Fibroblast of lung (primary cell): ENCODE measurements around the gene PDGFB. TPM values are rescaled to one million over a fixed set of nuclear protein-coding genes. Genes with fewer than 3 reads are reported as not detected.
"Not testable (repeated sequence)": the region's sequence is repeated elsewhere in the genome, so short reads cannot be mapped to it uniquely, and the experiment has no call there.

Source experiments
- DNase-seq, 2 donors: peaks; one replicate each; pipeline versions ENCODE4 v3.0.0 to v3.0.0-alpha.2; 2010; ENCODE audit warnings: low read depth in 2 of 2
- H2AFZ ChIP-seq: 2 replicates; pipeline ENCODE4 v1.5.1; 2012; ENCODE audit warnings: low read length, control low read depth, inconsistent platforms
- H3K27ac ChIP-seq: 2 replicates; pipeline ENCODE4 v1.5.1; 2011; ENCODE audit warnings: low read length, control low read depth; ENCODE audit not compliant: insufficient read depth
- H3K27me3 ChIP-seq: 2 replicates; pipeline ENCODE4 v1.5.1; 2011; ENCODE audit warnings: mild to moderate bottlenecking, low read length; ENCODE audit not compliant: control insufficient read depth, insufficient read depth
- H3K36me3 ChIP-seq: 2 replicates; pipeline ENCODE4 v1.5.1; 2011; ENCODE audit warnings: low read length; ENCODE audit not compliant: control insufficient read depth, insufficient read depth
- H3K4me1 ChIP-seq: 2 replicates; pipeline ENCODE4 v1.5.1; 2011; ENCODE audit warnings: low read length; ENCODE audit not compliant: control insufficient read depth, insufficient read depth; ENCODE audit errors: extremely low read depth
- H3K4me2 ChIP-seq: 2 replicates; pipeline ENCODE4 v1.5.1; 2011; ENCODE audit warnings: low read length, control low read depth; ENCODE audit not compliant: insufficient read depth; ENCODE audit errors: extremely low read depth
- H3K4me3 ChIP-seq, 4 experiments: fragments of 200-600 bp in 1 of 4; sonication (generic) in 1 of 4; replicated peaks in 1 of 4; 2 replicates each; pipeline ENCODE4 v1.5.1; 2011 to 2016; ENCODE audit warnings: low read length in 4 of 4, low read depth in 3 of 4, mild to moderate bottlenecking in 3 of 4, control low read depth in 2 of 4, inconsistent platforms in 1 of 4, mixed read lengths in 1 of 4; ENCODE audit not compliant: insufficient read depth in 1 of 4; ENCODE audit errors: control extremely low read depth in 1 of 4
- H3K79me2 ChIP-seq: 2 replicates; pipeline ENCODE4 v1.5.1; 2012; ENCODE audit warnings: mild to moderate bottlenecking, low read length, inconsistent platforms; ENCODE audit not compliant: control insufficient read depth, insufficient read depth
- H3K9ac ChIP-seq: 2 replicates; pipeline ENCODE4 v1.5.1; 2011; ENCODE audit warnings: mild to moderate bottlenecking, low read length, control low read depth; ENCODE audit not compliant: insufficient read depth
- H3K9me3 ChIP-seq: 2 replicates; pipeline ENCODE4 v1.5.1; 2012; ENCODE audit warnings: low read depth, low read length; ENCODE audit not compliant: control insufficient read depth, insufficient read depth
- H4K20me1 ChIP-seq: 2 replicates; pipeline ENCODE4 v1.5.1; 2011; ENCODE audit warnings: low read length; ENCODE audit not compliant: control insufficient read depth, insufficient read depth; ENCODE audit errors: extremely low read depth
- EZH2 ChIP-seq: IDR thresholded peaks from 2 replicates; pipeline ENCODE4 v1.5.1; 2012; ENCODE audit warnings: low read length, control low read depth, mild to moderate bottlenecking; ENCODE audit errors: missing control alignments
- polyA plus RNA-seq, 2 donors: library from polyadenylated mRNA; depleted of rRNA in 1 of 2; stranded (reverse) in 1 of 2; unstranded in 1 of 2; fragments of >200 nt; gene quantifications; 2 replicates each; pipeline ENCODE4 v1.2.1, GENCODE V29; 2011 to 2012; ENCODE audit warnings: missing spikeins in 1 of 2
- total RNA-seq: library from RNA; depleted of rRNA; stranded (reverse); fragments of >200 nt; gene quantifications from 2 replicates; pipeline ENCODE4 v1.2.1, GENCODE V29; 2014
- TF ChIP-seq, protein P1 (sequence below), 2 donors: IDR thresholded peaks in 1 of 2; conservative IDR thresholded peaks in 1 of 2; 1 replicate in 1 of 2; 2 replicates in 1 of 2; pipeline ENCODE4 v1.5.1; 2011 to 2012; ENCODE audit warnings: low read length in 2 of 2, control low read depth in 1 of 2, inconsistent platforms in 1 of 2, low read depth in 1 of 2, mild to moderate bottlenecking in 1 of 2

The PDGFB gene
- total and polyA plus RNA-seq, 2 donors (not counting 1 experiment from before 2014, with no cell fraction given), result under 0.01 to 0.50 TPM

- TF ChIP-seq EZH2, result no peak
- TF ChIP-seq, protein P1, sequence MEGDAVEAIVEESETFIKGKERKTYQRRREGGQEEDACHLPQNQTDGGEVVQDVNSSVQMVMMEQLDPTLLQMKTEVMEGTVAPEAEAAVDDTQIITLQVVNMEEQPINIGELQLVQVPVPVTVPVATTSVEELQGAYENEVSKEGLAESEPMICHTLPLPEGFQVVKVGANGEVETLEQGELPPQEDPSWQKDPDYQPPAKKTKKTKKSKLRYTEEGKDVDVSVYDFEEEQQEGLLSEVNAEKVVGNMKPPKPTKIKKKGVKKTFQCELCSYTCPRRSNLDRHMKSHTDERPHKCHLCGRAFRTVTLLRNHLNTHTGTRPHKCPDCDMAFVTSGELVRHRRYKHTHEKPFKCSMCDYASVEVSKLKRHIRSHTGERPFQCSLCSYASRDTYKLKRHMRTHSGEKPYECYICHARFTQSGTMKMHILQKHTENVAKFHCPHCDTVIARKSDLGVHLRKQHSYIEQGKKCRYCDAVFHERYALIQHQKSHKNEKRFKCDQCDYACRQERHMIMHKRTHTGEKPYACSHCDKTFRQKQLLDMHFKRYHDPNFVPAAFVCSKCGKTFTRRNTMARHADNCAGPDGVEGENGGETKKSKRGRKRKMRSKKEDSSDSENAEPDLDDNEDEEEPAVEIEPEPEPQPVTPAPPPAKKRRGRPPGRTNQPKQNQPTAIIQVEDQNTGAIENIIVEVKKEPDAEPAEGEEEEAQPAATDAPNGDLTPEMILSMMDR (conservative IDR thresholded peaks at IDR 0.05 in 1 of 2, IDR thresholded peaks at IDR 0.05 in 1 of 2; ENCODE audit: low read depth in 1 of 2, low read length in 2 of 2), result no peak
- no peaks in the 10 kb centered on the region for H4K20me1 ChIP-seq
- H3K9ac ChIP-seq, result no peak overlapping the region
- no peak overlapping the region for H3K4me3 ChIP-seq
- no peak overlapping the region for H3K4me2 ChIP-seq
- peaks cover 2% of the 10 kb centered on the region for H3K4me1 ChIP-seq
- H3K79me2 ChIP-seq, result no peaks in the 10 kb centered on the region
- peaks cover 8% of the 10 kb centered on the region for H3K27me3 ChIP-seq
- H3K9me3 ChIP-seq, result no peaks in the 10 kb centered on the region
- no peaks in the 10 kb centered on the region for H3K36me3 ChIP-seq
- H3K27ac ChIP-seq, result no peak overlapping the region
- H2AFZ ChIP-seq, result no peak overlapping the region
- DNase-seq, result no peak
Measured at GRCh38 chr22:39219071-39220039, 25.4 kb downstream of the PDGFB start.

- H3K79me2 ChIP-seq, H3K27ac ChIP-seq, H4K20me1 ChIP-seq, H3K36me3 ChIP-seq, H3K4me1 ChIP-seq, H3K9ac ChIP-seq, H2AFZ ChIP-seq, H3K4me2 ChIP-seq, H3K27me3 ChIP-seq, H3K9me3 ChIP-seq, H3K4me3 ChIP-seq, DNase-seq: not testable (repeated sequence)
Measured at GRCh38 chr22:39218432-39218831, 26.4 kb downstream of the PDGFB start.

DNA sequence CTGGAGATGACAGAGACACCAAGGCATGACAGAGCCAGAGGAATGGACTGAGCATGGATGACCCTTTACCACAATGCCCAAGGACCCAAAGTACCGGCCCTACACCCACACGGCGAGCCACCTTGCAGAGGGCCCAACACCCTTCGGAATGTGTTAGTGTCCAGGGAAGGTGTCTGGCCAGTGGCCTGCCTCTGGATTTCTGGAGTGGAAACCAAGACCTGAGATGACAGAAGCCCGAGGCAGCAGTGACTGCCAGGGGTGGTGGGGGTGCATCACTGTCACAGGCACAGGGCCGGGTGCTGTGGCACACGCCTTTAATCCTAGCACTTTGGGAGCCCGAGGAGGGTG is 28.7 kb downstream of the PDGFB start:
- Histone ChIP-seq H3K9me3 (no peaks in the 10 kb centered on the region), H4K20me1 (no peaks in the 10 kb centered on the region), H3K9ac (no peak overlapping the region), H3K36me3 (no peaks in the 10 kb centered on the region), H3K4me1 (peaks cover 5% of the 10 kb centered on the region), H3K4me2 (no peak overlapping the region), H3K27me3 (no peaks in the 10 kb centered on the region), H3K79me2 (no peaks in the 10 kb centered on the region), H2AFZ (no peak overlapping the region), H3K4me3 (no peak overlapping the region), H3K27ac (no peak overlapping the region)
- no peak for DNase-seq
- no peak for TF ChIP-seq EZH2
- TF ChIP-seq, protein P1 (conservative IDR thresholded peaks at IDR 0.05 in 1 of 2, IDR thresholded peaks at IDR 0.05 in 1 of 2; ENCODE audit: low read depth in 1 of 2, low read length in 2 of 2), result no peak
